WTC11 (cell line): ENCODE results near the gene SLC38A10.

Source experiments
- CTCF ChIP-seq: fragments of 200-600 bp; IDR thresholded peaks from 2 replicates; pipeline ENCODE4 v1.8.0; 2022; ENCODE audit warnings: antibody characterized with exemption
- E2F1 ChIP-seq: sonication (generic); formaldehyde crosslinking; IDR thresholded peaks from 2 replicates; pipeline ENCODE4 v1.8.0; 2022; ENCODE audit warnings: mild to moderate bottlenecking, missing genetic modification reagents
- JUN ChIP-seq: sonication (generic); formaldehyde crosslinking; IDR thresholded peaks from 2 replicates; pipeline ENCODE4 v1.8.0; 2023; ENCODE audit warnings: mild to moderate bottlenecking, missing genetic modification reagents
- MAX ChIP-seq: sonication (generic); formaldehyde crosslinking; IDR thresholded peaks from 2 replicates; pipeline ENCODE4 v1.8.0; 2022; ENCODE audit warnings: mild to moderate bottlenecking, missing genetic modification reagents
- MLX ChIP-seq: sonication (generic); formaldehyde crosslinking; IDR thresholded peaks from 2 replicates; pipeline ENCODE4 v1.8.1; 2023; ENCODE audit warnings: mild to moderate bottlenecking, missing genetic modification reagents, moderate library complexity
- NFYB ChIP-seq: sonication (generic); formaldehyde crosslinking; conservative IDR thresholded peaks from 2 replicates; pipeline ENCODE4 v1.8.0; 2022; ENCODE audit warnings: low read depth, missing genetic modification reagents
- NR1H2 ChIP-seq: sonication (generic); formaldehyde crosslinking; IDR thresholded peaks from 2 replicates; pipeline ENCODE4 v1.9.0; 2021; ENCODE audit warnings: mild to moderate bottlenecking, moderate library complexity, missing genetic modification reagents
- SP1 ChIP-seq: sonication (generic); formaldehyde crosslinking; conservative IDR thresholded peaks from 2 replicates; pipeline ENCODE4 v1.8.1; 2022; ENCODE audit warnings: missing genetic modification reagents
- STAT6 ChIP-seq: sonication (generic); formaldehyde crosslinking; conservative IDR thresholded peaks from 2 replicates; pipeline ENCODE4 v1.8.1; 2023; ENCODE audit warnings: mild to moderate bottlenecking, low read depth, missing genetic modification reagents, moderate library complexity
- TP53 ChIP-seq: sonication (generic); formaldehyde crosslinking; IDR thresholded peaks from 2 replicates; pipeline ENCODE4 v1.8.1; 2023; ENCODE audit warnings: mild to moderate bottlenecking, missing genetic modification reagents
- USF2 ChIP-seq: sonication (generic); formaldehyde crosslinking; IDR thresholded peaks from 2 replicates; pipeline ENCODE4 v1.8.1; 2023; ENCODE audit warnings: mild to moderate bottlenecking, missing genetic modification reagents, moderate library complexity
- ZBTB43 ChIP-seq: sonication (generic); formaldehyde crosslinking; IDR thresholded peaks from 2 replicates; pipeline ENCODE4 v1.8.1; 2023; ENCODE audit warnings: mild to moderate bottlenecking, missing genetic modification reagents
- ZNF138 ChIP-seq: sonication (generic); formaldehyde crosslinking; conservative IDR thresholded peaks from 2 replicates; pipeline ENCODE4 v1.8.1; 2022; ENCODE audit warnings: mild to moderate bottlenecking, moderate library complexity, missing genetic modification reagents

- TF ChIP-seq SP1 = no peak
- TF ChIP-seq STAT6 (CRISPR knock-in tag) = no peak
- TF ChIP-seq NFYB = no peak
- TF ChIP-seq CTCF = no peak
- TF ChIP-seq E2F1 (CRISPR knock-in tag) = no peak
- TF ChIP-seq MAX = no peak
- TF ChIP-seq ZBTB43 (CRISPR knock-in tag) = no peak
- TF ChIP-seq NR1H2 = no peak
- TF ChIP-seq MLX (CRISPR knock-in tag) = no peak
- no peak for TF ChIP-seq ZNF138 (CRISPR knock-in tag)
- no peak for TF ChIP-seq JUN
- TF ChIP-seq TP53 (CRISPR knock-in tag) = no peak
- no peak for TF ChIP-seq USF2
Measured at GRCh38 chr17:81329927-81330883, 35.1 kb upstream of the SLC38A10 start.
